Thyroid gland (tissue), 4 donors: ENCODE measurements around the gene FOXJ3.

ENCODE experiments used
- CTCF ChIP-seq, 6 experiments: fragments of 200-600 bp in 3 of 6; fragments of 450-650 bp in 3 of 6; sonication (generic) in 3 of 6; IDR thresholded peaks; one replicate each; pipeline ENCODE4 v1.5.1; 2016 to 2019; ENCODE audit warnings: antibody characterized with exemption in 6 of 6, mild to moderate bottlenecking in 2 of 6, inconsistent platforms in 1 of 6, moderate library complexity in 1 of 6
- POLR2A ChIP-seq, 2 donors: fragments of 450-650 bp; IDR thresholded peaks; one replicate each; pipeline ENCODE4 v1.6.1; 2017; ENCODE audit warnings: antibody characterized with exemption in 2 of 2, mild to moderate bottlenecking in 2 of 2, moderate library complexity in 1 of 2

GRCh38 chr1:42319871-42320484, 15.1 kb downstream of the FOXJ3 start:
- TF ChIP-seq CTCF (IDR thresholded peaks at IDR 0.05) (no peak), POLR2A (IDR thresholded peaks at IDR 0.05) (no peak)
